Amniotic stem cell (primary cell): ENCODE data around the gene ROPN1B.

Experiments used
- DNase-seq: peaks from one replicate; lab custom pipeline; 2025; lab: John Stamatoyannopoulos, UW

The ROPN1B gene

GRCh38 chr3:126031981-126032471 is 63.0 kb downstream of the ROPN1B start:
- DNase-seq: no peak
